Hematopoietic multipotent progenitor cell treated with erythropoietin and hydrocortisone succinate and interleukin-3 and kit ligand, for 6 days (in vitro differentiated cells): ENCODE results near the gene NR1I3.
A peak's percentile ranks its signal among the peaks of the same experiment; 100 is the strongest.
"Not testable (repeated sequence)": the region's sequence is repeated elsewhere in the genome, so short reads cannot be mapped to it uniquely, and the experiment has no call there.

Experiments
- DNase-seq: peaks from one replicate; pipeline ENCODE4 v3.0.0-alpha.2; 2015

NR1I3 gene

GRCh38 chr1:161238039-161238473, at the start of gene NR1I3:
TSS of gene NR1I3 (minus strand) at chr1:161238203. CDS start at chr1:161236565, 1,638 bp downstream.
- DNase-seq = no peak

GRCh38 chr1:161287482-161288054, 49.6 kb upstream of the NR1I3 start:
- DNase-seq = no peak

- no peak for DNase-seq
Observed at GRCh38 chr1:161285521-161285920, 47.5 kb upstream of the NR1I3 start.

- DNase-seq = no peak
Observed at GRCh38 chr1:161285113-161285512, 47.1 kb upstream of the NR1I3 start.

- no peak for DNase-seq
Observed at GRCh38 chr1:161282991-161283390, 45.0 kb upstream of the NR1I3 start.

- DNase-seq = no peak
Observed at GRCh38 chr1:161274874-161275273, 36.9 kb upstream of the NR1I3 start.

- no peak for DNase-seq
Observed at GRCh38 chr1:161273402-161273801, 35.4 kb upstream of the NR1I3 start.

GRCh38 chr1:161267321-161267720, 29.3 kb upstream of the NR1I3 start:
- peak; percentile 56 for DNase-seq

- DNase-seq = no peak
Observed at GRCh38 chr1:161266836-161267235, 28.8 kb upstream of the NR1I3 start.

- no peak for DNase-seq
Observed at GRCh38 chr1:161266202-161266601, 28.2 kb upstream of the NR1I3 start.

GRCh38 chr1:161265305-161265704, 27.3 kb upstream of the NR1I3 start:
- no peak for DNase-seq

GRCh38 chr1:161261261-161262235, 23.5 kb upstream of the NR1I3 start:
- no peak for DNase-seq

- DNase-seq = no peak
Observed at GRCh38 chr1:161260376-161261260, 22.6 kb upstream of the NR1I3 start.

- DNase-seq = no peak
Observed at GRCh38 chr1:161259765-161260164, 21.8 kb upstream of the NR1I3 start.

- DNase-seq = no peak
Observed at GRCh38 chr1:161259345-161259702, 21.3 kb upstream of the NR1I3 start.

- DNase-seq = peak; percentile 68
Observed at GRCh38 chr1:161258439-161259344, 20.7 kb upstream of the NR1I3 start, which contains the start of gene PCP4L1. TSS of gene PCP4L1 (plus strand) at chr1:161258745. CDS start at chr1:161258975, 230 bp downstream.

- DNase-seq = peak; percentile 24
Observed at GRCh38 chr1:161257109-161257508, 19.1 kb upstream of the NR1I3 start.

GRCh38 chr1:161255955-161256520, 18.0 kb upstream of the NR1I3 start:
- not testable (repeated sequence) for DNase-seq

GRCh38 chr1:161255302-161255701, 17.3 kb upstream of the NR1I3 start:
- not testable (repeated sequence) for DNase-seq

- no peak for DNase-seq
Observed at GRCh38 chr1:161251579-161251978, 13.6 kb upstream of the NR1I3 start.

- DNase-seq = no peak
Observed at GRCh38 chr1:161250829-161251228, 12.8 kb upstream of the NR1I3 start.

GRCh38 chr1:161250100-161250499, 12.1 kb upstream of the NR1I3 start:
- DNase-seq = not testable (repeated sequence)
